IPS-15b (cell line): ENCODE data around the gene FREM2.

Experiments
- H3K27me3 ChIP-seq: one replicate; pipeline ENCODE4 v1.6.1; 2013; ENCODE audit warnings: low read length; ENCODE audit not compliant: control insufficient read depth, insufficient read depth
- H3K36me3 ChIP-seq: one replicate; pipeline ENCODE4 v1.6.1; 2013; ENCODE audit warnings: low read length; ENCODE audit not compliant: control insufficient read depth, insufficient read depth
- H3K4me1 ChIP-seq: one replicate; pipeline ENCODE4 v1.6.1; 2013; ENCODE audit warnings: mild to moderate bottlenecking, low read length; ENCODE audit not compliant: control insufficient read depth, insufficient read depth
- H3K4me3 ChIP-seq: one replicate; pipeline ENCODE4 v1.5.1; 2013; ENCODE audit warnings: low read depth, low read length
- H3K9ac ChIP-seq: one replicate; pipeline ENCODE4 v1.6.1; 2013; ENCODE audit warnings: low read depth, mild to moderate bottlenecking, low read length
- H3K9me3 ChIP-seq: one replicate; pipeline ENCODE4 v1.6.1; 2013; ENCODE audit warnings: mild to moderate bottlenecking, low read length; ENCODE audit not compliant: control insufficient read depth, insufficient read depth

FREM2 gene

DNA sequence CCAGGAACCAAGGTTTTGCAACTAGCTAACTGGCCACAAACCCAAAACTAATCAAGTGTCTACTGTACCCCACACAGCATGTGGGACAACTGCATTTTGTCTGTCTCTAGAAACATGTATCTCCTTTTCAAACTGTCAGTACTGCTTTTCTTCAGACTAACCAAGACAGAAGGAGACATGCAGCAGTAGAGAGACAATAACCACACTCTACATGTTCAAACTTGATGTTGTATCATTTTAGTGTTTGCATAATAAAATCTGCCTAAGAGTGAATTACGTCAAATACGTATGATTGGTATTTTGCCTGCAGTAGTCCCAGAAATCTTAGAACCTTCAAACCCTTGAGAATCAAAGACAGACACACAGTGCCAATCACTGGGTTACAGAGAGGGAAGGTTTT, 22.0 kb upstream of the FREM2 start:
- Histone ChIP-seq H3K36me3 (no peaks in the 10 kb centered on the region), H3K4me1 (no peaks in the 10 kb centered on the region), H3K27me3 (no peaks in the 10 kb centered on the region), H3K4me3 (no peak overlapping the region), H3K9ac (no peak overlapping the region), H3K9me3 (no peaks in the 10 kb centered on the region)

DNA sequence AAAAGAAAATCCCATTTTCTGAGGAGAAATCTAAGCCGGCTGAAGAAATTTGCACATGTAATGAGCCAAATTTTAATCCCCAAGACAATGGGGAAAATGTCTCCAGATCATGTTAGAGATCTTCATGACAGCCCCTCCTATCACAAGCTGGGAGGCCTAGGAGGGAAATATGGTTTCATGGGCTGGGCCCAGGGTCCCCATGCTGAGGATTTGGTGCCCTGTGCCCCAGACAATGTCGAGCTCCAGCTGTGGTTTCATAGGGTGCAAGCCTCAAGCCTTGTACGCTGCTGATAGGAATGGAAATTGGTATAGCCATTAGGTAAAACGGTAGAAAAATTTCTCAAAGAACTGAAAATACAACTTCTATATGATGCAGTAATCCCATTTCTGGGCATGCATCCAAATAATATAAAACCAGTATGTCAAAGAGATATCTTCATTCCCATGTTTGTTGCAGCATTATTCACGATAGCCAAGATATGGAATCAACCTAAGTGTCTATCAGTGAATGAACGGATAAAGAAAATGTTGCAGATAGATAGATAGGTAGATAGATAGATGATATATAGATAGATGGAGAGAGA, 19.3 kb upstream of the FREM2 start:
- no peaks in the 10 kb centered on the region for H3K36me3 ChIP-seq
- H3K4me3 ChIP-seq: no peak overlapping the region
- no peaks in the 10 kb centered on the region for H3K4me1 ChIP-seq
- H3K9me3 ChIP-seq: no peaks in the 10 kb centered on the region
- no peaks in the 10 kb centered on the region for H3K27me3 ChIP-seq
- H3K9ac ChIP-seq: no peak overlapping the region

DNA sequence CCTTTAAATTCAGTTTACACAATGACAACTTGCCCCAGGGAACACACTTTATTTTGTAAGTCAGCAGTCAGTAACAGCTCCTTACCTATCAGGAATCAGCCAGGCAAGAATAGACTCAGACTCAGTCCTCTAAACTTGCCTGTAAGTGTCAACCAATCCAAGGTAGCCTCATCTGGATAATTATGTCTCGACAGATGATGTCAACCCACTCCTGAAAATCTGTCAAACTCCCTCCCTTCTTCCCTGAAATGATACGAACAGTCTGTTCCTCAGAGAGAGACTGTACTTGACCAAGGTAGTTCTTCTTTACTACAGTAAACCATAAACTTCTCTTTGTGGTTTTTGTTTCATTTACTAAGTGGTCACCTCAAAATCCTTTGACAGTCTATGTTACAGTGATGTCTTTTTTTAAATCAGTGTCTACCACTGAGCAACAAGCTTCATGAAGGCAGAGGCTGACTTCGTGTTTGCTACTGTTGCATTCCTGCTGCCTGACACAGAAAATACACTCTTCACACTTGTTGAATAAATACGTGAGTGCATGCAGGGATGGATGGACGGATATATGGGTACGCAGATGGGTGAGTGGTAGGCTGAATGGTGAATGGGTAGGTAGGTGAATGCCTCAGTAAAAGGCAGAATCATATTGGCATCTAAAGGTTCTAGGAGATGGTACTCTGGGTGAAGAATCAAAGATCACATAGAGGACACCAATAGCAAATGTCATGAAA, 17.5 kb upstream of the FREM2 start:
- no peak overlapping the region for H3K9ac ChIP-seq
- H3K4me3 ChIP-seq: no peak overlapping the region
- no peaks in the 10 kb centered on the region for H3K36me3 ChIP-seq
- no peaks in the 10 kb centered on the region for H3K27me3 ChIP-seq
- H3K9me3 ChIP-seq: no peaks in the 10 kb centered on the region
- no peaks in the 10 kb centered on the region for H3K4me1 ChIP-seq

DNA sequence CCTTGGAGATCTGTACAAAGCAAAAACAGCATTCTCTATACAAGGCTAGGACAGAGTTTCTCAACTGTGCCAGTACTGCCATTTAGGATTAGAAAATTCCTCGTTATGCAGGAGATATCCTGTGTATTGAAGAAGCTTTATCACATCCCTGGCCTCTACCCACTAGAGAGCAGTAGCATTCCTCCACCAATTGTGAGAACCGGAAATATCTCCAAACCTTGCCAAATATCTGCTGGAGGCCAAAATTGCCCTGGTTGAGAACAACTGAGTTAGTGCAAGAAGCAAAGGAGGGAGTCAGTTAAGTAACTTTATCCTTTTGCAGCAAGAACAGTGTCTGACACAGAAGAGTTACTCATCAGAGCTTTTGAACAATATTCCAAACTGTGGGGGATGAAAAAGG, 16.2 kb upstream of the FREM2 start:
- Histone ChIP-seq H3K9me3 (no peaks in the 10 kb centered on the region), H3K4me1 (no peaks in the 10 kb centered on the region), H3K27me3 (no peaks in the 10 kb centered on the region), H3K36me3 (no peaks in the 10 kb centered on the region), H3K9ac (no peak overlapping the region), H3K4me3 (no peak overlapping the region)

DNA sequence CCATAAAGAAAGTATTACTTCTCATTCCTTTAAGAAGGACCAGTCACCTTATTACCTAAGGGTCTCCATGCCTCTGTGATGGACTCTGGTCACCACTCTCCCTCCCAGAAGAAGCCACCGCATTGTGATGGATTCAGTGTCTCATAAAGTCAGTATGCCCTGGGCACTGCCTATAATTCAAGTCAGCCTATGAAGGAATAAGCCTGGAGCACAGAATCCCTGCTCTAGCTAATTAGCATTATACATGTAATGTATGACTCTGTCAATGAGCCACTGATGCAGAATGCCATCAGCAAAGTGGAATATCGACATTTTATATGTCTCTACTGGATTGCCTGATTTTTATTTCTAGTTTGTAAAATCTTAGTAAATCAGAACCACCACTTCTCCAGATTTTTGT, 14.9 kb upstream of the FREM2 start:
- Histone ChIP-seq H3K9ac (no peak overlapping the region), H3K27me3 (no peaks in the 10 kb centered on the region), H3K36me3 (no peaks in the 10 kb centered on the region), H3K4me3 (no peak overlapping the region), H3K4me1 (no peaks in the 10 kb centered on the region), H3K9me3 (no peaks in the 10 kb centered on the region)

DNA sequence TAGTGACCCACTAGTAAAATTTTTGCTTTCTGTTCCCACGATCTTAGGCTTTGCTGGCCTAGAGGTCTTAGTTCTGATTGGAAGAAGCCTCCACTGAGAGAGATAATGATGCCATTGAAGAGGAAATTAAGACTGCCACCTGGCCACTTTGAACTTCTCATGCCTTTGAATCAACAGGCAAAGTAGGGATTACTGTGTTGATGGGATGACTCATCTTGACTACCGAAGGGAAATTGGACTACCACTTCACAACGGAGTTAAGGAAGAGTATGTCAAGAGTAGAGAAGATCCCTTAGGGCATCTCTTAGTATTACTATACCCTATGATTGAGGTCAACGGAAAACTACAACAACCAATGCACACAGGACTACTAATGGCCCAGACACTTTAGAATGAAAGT, 12.7 kb upstream of the FREM2 start:
- no peak overlapping the region for H3K9ac ChIP-seq
- H3K4me3 ChIP-seq: no peak overlapping the region
- no peaks in the 10 kb centered on the region for H3K9me3 ChIP-seq
- no peaks in the 10 kb centered on the region for H3K27me3 ChIP-seq
- no peaks in the 10 kb centered on the region for H3K4me1 ChIP-seq
- H3K36me3 ChIP-seq: no peaks in the 10 kb centered on the region

DNA sequence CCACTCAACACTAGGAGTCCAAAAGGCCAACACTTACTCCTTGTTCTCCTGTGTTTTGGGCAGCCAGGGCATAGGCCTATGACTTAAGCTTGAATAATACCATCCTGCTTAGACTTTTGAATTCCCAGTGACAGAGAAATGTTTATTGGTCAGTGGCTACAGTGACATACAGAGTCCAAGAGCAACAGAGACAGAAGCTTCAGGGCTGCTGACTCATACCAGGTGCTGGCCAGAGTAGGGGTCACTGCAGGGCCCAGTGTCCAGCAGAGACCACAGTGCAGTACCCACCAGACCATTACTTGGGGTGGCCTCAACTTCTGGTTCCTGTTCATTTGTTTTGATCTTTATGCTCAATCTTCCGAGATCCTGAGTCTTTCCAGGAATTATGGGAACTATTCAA, 6.0 kb upstream of the FREM2 start:
- no peaks in the 10 kb centered on the region for H3K9me3 ChIP-seq
- peaks cover 4% of the 10 kb centered on the region for H3K4me1 ChIP-seq
- H3K4me3 ChIP-seq: no peak overlapping the region
- H3K27me3 ChIP-seq: no peaks in the 10 kb centered on the region
- H3K36me3 ChIP-seq: no peaks in the 10 kb centered on the region
- H3K9ac ChIP-seq: no peak overlapping the region

DNA sequence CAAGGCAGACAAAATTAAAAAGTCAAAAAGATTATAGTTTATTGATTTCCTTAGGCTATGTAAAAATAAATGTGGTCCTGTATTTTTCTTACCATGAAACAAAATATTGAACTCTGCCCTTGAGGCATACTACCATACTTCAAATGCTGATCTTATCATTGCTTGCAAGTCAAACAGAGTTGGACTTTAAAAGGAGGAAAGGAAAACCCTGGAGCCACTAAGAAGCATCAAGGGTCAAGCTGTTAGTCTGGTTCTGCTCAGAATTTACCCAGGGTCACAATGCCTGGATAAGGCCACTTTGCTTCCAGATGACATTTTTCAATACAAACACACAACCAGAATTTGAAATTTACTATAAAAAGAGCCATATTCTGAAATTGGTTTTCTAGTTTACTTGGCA, 2.2 kb upstream of the FREM2 start:
- H3K27me3 ChIP-seq: peaks cover 16% of the 10 kb centered on the region

DNA sequence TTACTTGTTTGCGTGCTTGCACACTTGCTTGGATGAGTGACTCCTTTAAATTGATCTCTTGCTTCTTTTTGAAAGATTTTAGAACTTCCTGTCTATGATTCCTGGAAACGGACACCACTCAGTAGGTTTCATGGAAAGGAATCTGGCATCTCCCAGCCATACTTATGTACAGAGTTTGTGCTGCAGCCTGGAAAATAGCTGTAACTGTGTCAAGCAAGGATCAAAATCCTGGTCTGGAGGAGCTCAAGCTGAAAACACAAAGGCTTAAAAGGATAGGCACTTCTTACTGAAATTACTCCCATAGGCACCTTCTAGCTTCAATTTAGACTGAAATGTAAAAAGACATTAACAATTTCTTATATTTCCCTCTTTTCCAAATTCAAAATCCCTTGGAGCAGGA, 1.4 kb upstream of the FREM2 start:
- Histone ChIP-seq H3K4me1 (peaks cover 4% of the 10 kb centered on the region), H3K9me3 (no peaks in the 10 kb centered on the region), H3K4me3 (peak overlapping the region; percentile 67), H3K9ac (no peak overlapping the region), H3K36me3 (peaks cover 5% of the 10 kb centered on the region), H3K27me3 (peaks cover 16% of the 10 kb centered on the region)

More for the DNA sequence above, 2.2 kb upstream of the FREM2 start:
- peaks cover 4% of the 10 kb centered on the region for H3K4me1 ChIP-seq
- H3K36me3 ChIP-seq: peaks cover 4% of the 10 kb centered on the region
- no peaks in the 10 kb centered on the region for H3K9me3 ChIP-seq
- H3K4me3 ChIP-seq: no peak overlapping the region
- no peak overlapping the region for H3K9ac ChIP-seq

DNA sequence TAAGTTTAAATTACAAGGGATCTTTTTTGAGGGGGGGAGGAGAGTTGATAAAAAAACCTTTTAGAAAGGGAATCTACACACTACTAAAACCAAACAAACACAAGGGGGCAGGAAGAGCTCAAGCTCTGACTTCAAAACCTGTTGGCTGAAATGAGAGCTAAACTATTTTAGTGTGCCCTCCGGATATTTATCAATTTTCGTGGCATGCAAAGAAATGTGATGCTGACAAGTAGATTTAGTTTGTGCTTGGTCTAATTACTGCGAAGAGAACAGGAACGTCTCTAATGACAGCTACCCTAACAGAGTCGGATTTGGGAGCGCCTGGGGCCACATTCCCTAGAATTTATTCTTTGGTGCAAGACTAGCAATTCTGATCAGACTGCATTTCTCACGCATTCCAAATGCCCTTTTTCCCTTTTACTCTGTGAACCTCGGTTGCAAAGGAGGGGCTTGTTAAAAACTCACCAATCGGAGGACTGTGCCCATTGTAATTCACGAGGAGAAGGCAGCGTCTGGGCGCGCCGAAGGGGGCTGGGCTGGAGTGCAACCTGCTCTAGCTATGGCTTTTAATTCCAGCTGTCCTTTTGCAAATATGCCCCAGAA, 802 bp upstream of the FREM2 start:
- peak overlapping the region; percentile 12 for H3K9ac ChIP-seq

DNA sequence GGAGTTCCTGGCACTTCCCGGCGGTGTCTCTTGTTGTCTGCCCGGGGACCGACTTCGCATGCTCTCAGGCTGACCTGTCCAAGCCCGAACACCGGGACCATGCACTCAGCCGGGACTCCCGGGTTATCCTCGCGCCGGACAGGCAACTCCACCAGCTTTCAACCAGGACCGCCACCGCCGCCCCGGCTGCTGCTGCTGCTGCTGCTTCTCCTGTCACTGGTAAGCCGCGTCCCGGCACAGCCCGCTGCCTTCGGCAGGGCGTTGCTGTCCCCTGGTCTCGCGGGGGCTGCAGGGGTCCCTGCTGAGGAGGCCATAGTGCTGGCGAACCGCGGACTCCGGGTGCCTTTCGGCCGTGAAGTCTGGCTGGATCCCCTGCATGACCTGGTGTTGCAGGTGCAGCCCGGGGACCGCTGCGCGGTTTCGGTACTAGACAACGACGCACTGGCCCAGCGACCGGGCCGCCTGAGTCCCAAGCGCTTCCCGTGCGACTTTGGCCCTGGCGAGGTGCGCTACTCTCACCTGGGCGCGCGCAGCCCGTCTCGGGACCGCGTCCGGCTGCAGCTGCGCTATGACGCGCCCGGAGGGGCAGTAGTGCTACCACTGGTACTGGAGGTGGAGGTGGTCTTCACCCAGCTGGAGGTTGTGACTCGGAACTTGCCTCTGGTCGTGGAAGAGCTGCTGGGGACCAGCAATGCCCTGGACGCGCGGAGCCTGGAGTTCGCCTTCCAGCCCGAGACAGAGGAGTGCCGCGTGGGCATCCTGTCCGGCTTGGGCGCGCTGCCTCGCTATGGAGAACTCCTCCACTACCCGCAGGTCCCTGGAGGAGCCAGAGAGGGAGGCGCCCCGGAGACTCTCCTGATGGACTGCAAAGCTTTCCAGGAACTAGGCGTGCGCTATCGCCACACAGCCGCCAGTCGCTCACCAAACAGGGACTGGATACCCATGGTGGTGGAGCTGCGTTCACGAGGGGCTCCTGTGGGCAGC, 661 bp downstream of the FREM2 start:
- H3K4me3 ChIP-seq: peak overlapping the region; percentile 67
- H3K27me3 ChIP-seq: peaks cover 16% of the 10 kb centered on the region
- peak overlapping the region; percentile 74 for H3K9ac ChIP-seq

More for the DNA sequence above, 802 bp upstream of the FREM2 start:
- Histone ChIP-seq H3K36me3 (peaks cover 5% of the 10 kb centered on the region), H3K27me3 (peaks cover 16% of the 10 kb centered on the region), H3K4me3 (peak overlapping the region; percentile 67), H3K4me1 (peaks cover 4% of the 10 kb centered on the region), H3K9me3 (no peaks in the 10 kb centered on the region)

More for the DNA sequence above, 661 bp downstream of the FREM2 start:
- Histone ChIP-seq H3K9me3 (no peaks in the 10 kb centered on the region), H3K36me3 (peaks cover 5% of the 10 kb centered on the region), H3K4me1 (peaks cover 4% of the 10 kb centered on the region)
